MG63 (cell line): ENCODE measurements around the gene CHST5. TPM values are rescaled to one million over a fixed set of nuclear protein-coding genes. Genes with fewer than 3 reads are reported as not detected.
A peak's percentile ranks its signal among the peaks of the same experiment; 100 is the strongest.

Source experiments
- DNase-seq: peaks from one replicate; pipeline ENCODE4 v3.0.0-alpha.2; 2020
- H3K27me3 ChIP-seq: fragments of 250-450 bp; sonication (Bioruptor Pico); 2 replicates; pipeline ENCODE4 v1.5.1; 2020; ENCODE audit warnings: mild to moderate bottlenecking, moderate library complexity
- H3K36me3 ChIP-seq: fragments of 250-450 bp; sonication (Bioruptor Pico); 2 replicates; pipeline ENCODE4 v1.5.1; 2020; ENCODE audit warnings: mild to moderate bottlenecking, moderate library complexity
- H3K4me3 ChIP-seq: fragments of 250-450 bp; sonication (Bioruptor Pico); 2 replicates; pipeline ENCODE4 v1.5.1; 2020; ENCODE audit warnings: mild to moderate bottlenecking, moderate library complexity
- H3K9me3 ChIP-seq: fragments of 250-450 bp; sonication (Bioruptor Pico); 2 replicates; pipeline ENCODE4 v1.5.1; 2020; ENCODE audit warnings: mild to moderate bottlenecking, moderate library complexity
- total RNA-seq: library from RNA; depleted of rRNA; stranded (reverse); fragments of >200 nt; shearing (Covaris generic); gene quantifications from 2 replicates; pipeline ENCODE4 v1.2.3, GENCODE V29; 2014; ENCODE audit warnings: low replicate concordance; rRNA removed

Gene CHST5
- not detected in 2 replicates for total RNA-seq

- H3K9me3 ChIP-seq: no peaks in the 10 kb centered on the region
- DNase-seq: no peak
- no peaks in the 10 kb centered on the region for H3K27me3 ChIP-seq
- H3K36me3 ChIP-seq: no peaks in the 10 kb centered on the region
- H3K4me3 ChIP-seq: no peak within 1 kb of the TSS
Observed at GRCh38 chr16:75535901-75536300, at the start of gene CHST5. CHST5 (minus strand) TSS chr16:75536108; CDS start chr16:75530384, 5,724 bp downstream.

DNA sequence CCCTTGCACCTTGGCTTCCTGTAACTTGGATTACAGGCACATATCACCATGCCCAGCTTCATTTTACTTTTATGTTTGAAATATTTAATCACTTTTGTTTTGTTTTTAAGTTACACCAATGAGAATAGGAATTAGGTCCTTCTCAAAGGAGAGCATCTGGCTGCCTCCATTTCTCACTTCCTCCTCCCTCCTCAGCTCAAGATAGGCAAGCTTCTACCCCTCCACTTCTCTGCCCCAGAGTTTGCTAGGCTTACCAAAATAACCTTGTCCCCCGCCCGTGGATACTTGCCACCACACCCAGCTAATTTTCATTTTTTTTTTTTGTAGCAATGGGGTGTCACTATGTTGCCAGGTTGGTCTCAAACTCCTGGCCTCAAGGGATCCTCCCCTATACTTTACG lies 48.2 kb upstream of the CHST5 start:
- H3K9me3 ChIP-seq: no peaks in the 10 kb centered on the region
- no peak for DNase-seq

GRCh38 chr16:75579281-75579834 lies 43.5 kb upstream of the CHST5 start:
- Histone ChIP-seq H3K36me3 (peaks cover 2% of the 10 kb centered on the region; the same call in 1 of the 2 replicates), H3K4me3 (no peak overlapping the region), H3K27me3 (no peaks in the 10 kb centered on the region), H3K9me3 (no peaks in the 10 kb centered on the region)
- no peak for DNase-seq

More for the DNA sequence above, 48.2 kb upstream of the CHST5 start:
- no peak overlapping the region for H3K4me3 ChIP-seq
- H3K36me3 ChIP-seq: 0 out of 2 replicates have a peak, but pooled peaks cover 2% of the 10 kb centered on the region
- no peaks in the 10 kb centered on the region for H3K27me3 ChIP-seq

DNA sequence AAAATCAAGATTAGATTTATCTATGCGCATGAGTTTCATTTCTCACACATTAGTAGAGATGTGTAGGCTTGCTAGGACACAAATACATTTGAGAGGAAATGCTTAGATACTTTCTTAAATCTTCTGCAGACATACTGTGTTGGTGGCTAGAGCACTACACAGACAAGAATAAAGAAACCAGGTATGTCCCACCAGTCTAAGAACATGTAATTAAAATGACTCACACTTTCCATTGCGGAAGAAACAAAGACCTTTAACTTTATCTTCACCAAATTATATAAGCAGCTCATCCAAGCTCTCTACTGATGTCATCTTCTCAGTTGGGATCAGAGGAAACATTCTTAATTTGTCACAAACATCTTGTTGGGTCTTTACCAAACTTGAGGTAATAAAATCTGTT lies 42.8 kb upstream of the CHST5 start:
- no peaks in the 10 kb centered on the region for H3K9me3 ChIP-seq
- no peak overlapping the region for H3K4me3 ChIP-seq
- no peak for DNase-seq
- peaks cover 2% of the 10 kb centered on the region for H3K36me3 ChIP-seq
- H3K27me3 ChIP-seq: no peaks in the 10 kb centered on the region

DNA sequence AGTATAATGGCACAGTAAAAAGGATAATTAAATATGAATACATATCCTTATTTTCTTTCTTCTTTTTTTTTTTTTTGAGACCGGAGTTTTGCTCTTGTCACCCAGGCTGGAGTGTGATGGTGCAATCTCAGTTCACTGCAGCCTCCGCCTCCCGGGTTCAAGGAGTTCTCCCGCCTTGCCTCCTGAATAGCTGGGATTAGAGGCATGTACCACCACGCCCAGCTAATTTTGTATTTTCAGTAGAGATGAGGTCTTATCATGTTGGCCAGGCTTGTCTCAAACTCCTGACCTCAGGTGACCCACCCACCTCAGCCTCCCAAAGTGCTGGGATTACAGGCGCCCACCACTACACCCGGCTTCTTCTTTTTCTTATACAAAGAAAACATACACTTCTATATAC lies 42.3 kb upstream of the CHST5 start:
- peaks cover 2% of the 10 kb centered on the region for H3K36me3 ChIP-seq
- no peaks in the 10 kb centered on the region for H3K9me3 ChIP-seq
- H3K27me3 ChIP-seq: no peaks in the 10 kb centered on the region

DNA sequence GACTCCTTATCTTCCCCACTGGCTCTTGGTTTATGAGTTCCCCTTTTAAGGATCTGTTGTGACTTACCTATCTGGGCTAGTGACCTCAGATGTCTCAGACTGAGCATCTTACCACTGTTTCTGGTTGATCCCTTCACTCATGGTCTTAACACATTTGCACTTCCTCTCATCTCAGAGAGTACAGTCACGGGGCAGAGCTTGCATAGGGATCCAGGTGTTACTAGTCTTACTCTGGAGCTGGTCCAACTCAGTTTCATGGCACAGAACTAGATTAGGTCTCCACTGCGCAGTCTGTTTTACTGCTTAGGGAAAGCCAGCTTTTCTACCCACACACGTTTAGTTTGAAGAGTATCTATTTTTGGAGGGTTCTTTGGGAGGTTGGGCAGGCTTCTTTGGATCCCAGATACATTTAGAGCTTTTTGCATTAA lies 40.5 kb upstream of the CHST5 start:
- H3K36me3 ChIP-seq: peaks cover 5% of the 10 kb centered on the region
- H3K9me3 ChIP-seq: no peaks in the 10 kb centered on the region
- no peak overlapping the region for H3K4me3 ChIP-seq
- DNase-seq: no peak
- no peaks in the 10 kb centered on the region for H3K27me3 ChIP-seq

More for the DNA sequence above, 42.3 kb upstream of the CHST5 start:
- no peak overlapping the region for H3K4me3 ChIP-seq
- DNase-seq: no peak

GRCh38 chr16:75575958-75576357 lies 40.0 kb upstream of the CHST5 start:
- H3K4me3 ChIP-seq: no peak overlapping the region
- peaks cover 5% of the 10 kb centered on the region for H3K36me3 ChIP-seq
- DNase-seq: no peak
- H3K9me3 ChIP-seq: no peaks in the 10 kb centered on the region
- no peaks in the 10 kb centered on the region for H3K27me3 ChIP-seq

DNA sequence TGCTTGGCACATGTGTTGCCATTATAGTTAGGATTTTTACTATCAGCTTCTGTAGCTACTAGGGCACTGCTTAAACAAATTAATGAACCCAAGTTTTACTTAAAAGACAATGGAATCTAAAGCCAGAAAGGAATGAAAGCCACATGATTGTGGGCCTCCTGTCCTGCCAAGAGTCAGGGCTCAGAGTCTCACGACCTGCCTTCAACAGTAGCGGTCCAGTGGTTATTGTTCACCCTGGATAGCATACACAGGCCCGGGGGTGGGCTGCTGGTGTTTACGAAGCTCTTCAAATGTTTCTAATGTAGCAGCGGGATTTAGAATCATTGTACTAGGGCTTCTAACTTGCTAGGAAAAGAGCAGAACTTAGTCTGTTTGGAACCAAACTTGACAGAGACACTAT lies 38.0 kb upstream of the CHST5 start:
- Histone ChIP-seq H3K4me3 (no peak overlapping the region), H3K36me3 (peaks cover 6% of the 10 kb centered on the region), H3K9me3 (no peaks in the 10 kb centered on the region), H3K27me3 (no peaks in the 10 kb centered on the region)
- DNase-seq: no peak

GRCh38 chr16:75572864-75573542 lies 37.1 kb upstream of the CHST5 start:
- Histone ChIP-seq H3K9me3 (no peaks in the 10 kb centered on the region), H3K27me3 (no peaks in the 10 kb centered on the region), H3K4me3 (no peak overlapping the region), H3K36me3 (peaks cover 10% of the 10 kb centered on the region)
- no peak for DNase-seq

- DNase-seq: no peak
- Histone ChIP-seq H3K27me3 (no peaks in the 10 kb centered on the region), H3K4me3 (no peak overlapping the region), H3K9me3 (no peaks in the 10 kb centered on the region), H3K36me3 (peaks cover 13% of the 10 kb centered on the region)
Observed at GRCh38 chr16:75570396-75571065, 34.6 kb upstream of the CHST5 start.

DNA sequence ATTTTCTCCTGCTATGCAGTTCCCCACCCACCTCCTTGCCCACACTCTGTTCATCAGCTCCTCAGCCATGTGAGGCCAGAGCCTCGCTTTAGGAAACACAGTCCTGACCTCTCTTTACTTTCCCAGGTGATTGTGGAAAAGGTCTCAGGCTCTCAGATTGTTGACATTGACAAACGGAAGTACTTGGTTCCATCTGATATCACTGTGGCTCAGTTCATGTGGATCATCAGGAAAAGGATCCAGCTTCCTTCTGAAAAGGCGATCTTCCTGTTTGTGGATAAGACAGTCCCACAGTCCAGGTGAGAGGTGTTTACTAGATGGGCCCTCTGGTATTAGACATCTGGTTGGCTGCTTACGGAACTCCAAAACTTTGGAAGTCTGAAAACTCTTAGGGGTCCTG lies 32.0 kb upstream of the CHST5 start:
- Histone ChIP-seq H3K27me3 (no peaks in the 10 kb centered on the region), H3K9me3 (no peaks in the 10 kb centered on the region), H3K4me3 (no peak overlapping the region), H3K36me3 (peaks cover 13% of the 10 kb centered on the region)
- DNase-seq: no peak

GRCh38 chr16:75566758-75567255 lies 30.9 kb upstream of the CHST5 start:
- H3K36me3 ChIP-seq: peaks cover 10% of the 10 kb centered on the region
- no peak for DNase-seq

DNA sequence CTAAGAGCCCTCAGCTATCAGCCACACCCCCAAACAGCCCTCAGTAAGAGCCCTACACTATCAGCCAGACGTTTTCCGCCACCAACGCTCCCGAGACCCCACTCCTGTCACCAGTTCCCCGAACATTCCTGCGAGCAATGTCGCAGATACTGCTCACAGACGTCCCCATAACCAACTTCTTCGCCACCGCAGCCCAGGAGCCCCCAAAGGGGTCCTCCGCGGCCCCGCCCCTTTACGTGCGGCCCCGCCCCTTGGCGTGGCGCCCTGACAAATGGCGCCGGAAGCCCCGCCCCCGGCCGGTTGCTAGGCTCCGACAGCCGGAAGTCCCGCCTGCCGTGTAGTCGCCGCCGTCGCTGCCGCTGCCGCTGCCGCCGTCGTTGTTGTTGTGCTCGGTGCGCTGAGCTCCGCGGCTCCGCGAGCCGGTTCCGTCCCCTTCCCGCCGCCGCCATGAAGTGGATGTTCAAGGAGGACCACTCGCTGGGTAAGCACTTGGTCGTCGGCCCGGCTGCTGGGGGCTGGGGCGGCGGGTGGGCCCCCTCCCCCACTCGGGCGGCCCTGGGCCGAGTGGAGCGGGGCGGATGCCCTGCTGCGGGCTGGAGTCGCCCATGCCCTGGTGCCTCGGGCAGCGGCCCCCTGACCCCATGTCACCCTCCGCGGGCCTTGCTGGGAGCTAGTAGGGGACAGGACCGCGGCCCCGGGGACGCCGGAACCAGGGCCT lies 30.3 kb upstream of the CHST5 start, which contains the start of gene GABARAPL2:
GABARAPL2 (plus strand) TSS at position 340 of the 718 bp plus-strand sequence; CDS start at position 448, 108 bp downstream.
- peak; percentile 61 for DNase-seq
- H3K36me3 ChIP-seq: peaks cover 10% of the 10 kb centered on the region

More at GRCh38 chr16:75566758-75567255, 30.9 kb upstream of the CHST5 start:
- Histone ChIP-seq H3K4me3 (peak overlapping the region; percentile 72), H3K27me3 (no peaks in the 10 kb centered on the region), H3K9me3 (no peaks in the 10 kb centered on the region)

DNA sequence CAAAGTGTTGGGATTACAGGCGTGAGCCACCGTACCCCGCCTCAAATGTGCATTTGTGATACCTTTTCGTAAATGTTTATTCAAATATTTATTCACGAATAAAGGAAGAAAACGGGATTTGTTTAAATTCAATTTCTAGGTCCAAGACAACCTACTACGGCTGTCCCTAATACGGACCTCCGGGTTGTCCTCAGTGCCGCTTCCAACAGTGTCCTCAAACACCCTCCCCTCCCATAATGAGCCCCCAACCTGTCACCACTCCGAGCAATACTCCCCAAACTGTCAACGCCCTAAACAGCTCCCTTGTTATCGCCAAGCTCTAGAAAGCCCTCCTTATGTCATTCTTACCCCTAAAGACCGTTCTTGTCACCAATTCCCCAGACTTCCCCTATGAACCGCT lies 29.7 kb upstream of the CHST5 start:
- no peak for DNase-seq
- peaks cover 10% of the 10 kb centered on the region for H3K36me3 ChIP-seq
- H3K9me3 ChIP-seq: no peaks in the 10 kb centered on the region
- no peaks in the 10 kb centered on the region; the same call in 1 of the 2 replicates for H3K27me3 ChIP-seq
- peak overlapping the region; percentile 72 for H3K4me3 ChIP-seq

More for the DNA sequence above, 30.3 kb upstream of the CHST5 start, which contains the start of gene GABARAPL2:
- H3K9me3 ChIP-seq: no peaks in the 10 kb centered on the region
- no peaks in the 10 kb centered on the region; the same call in 1 of the 2 replicates for H3K27me3 ChIP-seq
- peak within 1 kb of the TSS; percentile 72 for H3K4me3 ChIP-seq

GRCh38 chr16:75559564-75560372 lies 23.9 kb upstream of the CHST5 start:
- H3K9me3 ChIP-seq: no peaks in the 10 kb centered on the region
- no peak overlapping the region for H3K4me3 ChIP-seq
- no peaks in the 10 kb centered on the region for H3K36me3 ChIP-seq
- DNase-seq: no peak
- H3K27me3 ChIP-seq: no peaks in the 10 kb centered on the region; the same call in 1 of the 2 replicates
